IPS-20b (cell line): ENCODE results near the gene VCP.
"Not testable (repeated sequence)": the region's sequence is repeated elsewhere in the genome, so short reads cannot be mapped to it uniquely, and the experiment has no call there.

Source experiments
- H3K27ac ChIP-seq: one replicate; pipeline ENCODE4 v1.5.1; 2013; ENCODE audit warnings: low read length
- H3K27me3 ChIP-seq: 2 replicates; pipeline ENCODE4 v1.6.1; 2013; ENCODE audit warnings: mild to moderate bottlenecking, low read length, inconsistent platforms; ENCODE audit not compliant: insufficient read depth
- H3K36me3 ChIP-seq: 2 replicates; pipeline ENCODE4 v1.6.1; 2013; ENCODE audit warnings: low read depth, mild to moderate bottlenecking, inconsistent platforms, low read length, moderate library complexity; ENCODE audit not compliant: insufficient read depth
- H3K4me1 ChIP-seq: 2 replicates; pipeline ENCODE4 v1.6.1; 2013; ENCODE audit warnings: mild to moderate bottlenecking, control low read depth, inconsistent platforms, low read length, moderate library complexity; ENCODE audit not compliant: insufficient read depth
- H3K4me3 ChIP-seq: 2 replicates; pipeline ENCODE4 v1.5.1; 2013; ENCODE audit warnings: mild to moderate bottlenecking, low read length, inconsistent platforms
- H3K9ac ChIP-seq: 2 replicates; pipeline ENCODE4 v1.6.1; 2013; ENCODE audit warnings: low read depth, mild to moderate bottlenecking, inconsistent platforms, low read length, moderate library complexity
- H3K9me3 ChIP-seq: 2 replicates; pipeline ENCODE4 v1.6.1; 2013; ENCODE audit warnings: mild to moderate bottlenecking, low read depth, low read length, inconsistent platforms; ENCODE audit not compliant: insufficient read depth

Gene VCP

DNA sequence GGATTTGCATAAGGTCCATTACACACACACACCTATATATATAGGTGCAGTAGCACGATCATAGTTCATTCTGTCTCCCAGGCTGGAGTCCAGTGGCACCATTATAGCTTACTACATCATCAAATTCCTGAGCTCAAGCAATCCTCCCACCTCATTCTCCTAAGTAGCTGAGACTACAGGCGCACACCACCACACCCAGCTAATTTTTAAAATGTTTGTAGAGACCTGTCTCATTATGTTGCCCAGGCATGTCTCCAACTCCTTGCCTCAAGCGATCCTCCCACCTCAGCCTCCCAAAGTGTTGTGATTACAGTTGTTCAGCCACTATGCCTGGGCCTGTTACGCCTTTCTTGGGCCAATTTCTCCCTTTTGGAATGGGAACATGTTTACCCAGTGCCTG, 43.2 kb downstream of the VCP start:
- H3K9ac ChIP-seq: no peak overlapping the region
- no peaks in the 10 kb centered on the region for H3K27me3 ChIP-seq
- H3K36me3 ChIP-seq: peaks cover 9% of the 10 kb centered on the region; the same call in 1 of the 2 replicates
- no peak overlapping the region for H3K4me3 ChIP-seq
- no peak overlapping the region for H3K27ac ChIP-seq
- H3K9me3 ChIP-seq: peaks cover 20% of the 10 kb centered on the region
- peaks cover 14% of the 10 kb centered on the region; the same call in 1 of the 2 replicates for H3K4me1 ChIP-seq

DNA sequence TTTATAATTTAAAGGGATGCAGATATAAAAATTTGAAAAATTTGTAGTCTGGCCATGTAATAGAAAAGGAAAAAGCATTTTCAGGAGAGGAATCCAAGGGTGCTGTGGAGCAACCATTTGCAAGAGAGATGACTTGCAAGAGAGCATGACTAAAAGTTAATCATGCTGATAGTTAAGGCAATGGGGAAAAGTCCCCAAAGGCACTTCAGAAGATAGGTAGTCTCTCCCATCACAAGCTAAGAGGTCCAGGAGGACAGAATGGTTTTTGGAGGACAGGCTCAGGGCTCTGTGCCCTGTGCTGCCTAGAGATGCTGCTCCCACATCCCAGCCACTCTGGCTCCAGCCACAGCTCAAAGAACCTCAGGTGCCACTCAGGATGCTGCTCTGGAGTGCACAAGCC, 44.1 kb downstream of the VCP start:
- H3K9ac ChIP-seq: no peak overlapping the region
- no peak overlapping the region for H3K4me3 ChIP-seq
- peaks cover 9% of the 10 kb centered on the region; the same call in 1 of the 2 replicates for H3K36me3 ChIP-seq
- H3K9me3 ChIP-seq: peaks cover 20% of the 10 kb centered on the region
- no peak overlapping the region for H3K27ac ChIP-seq
- H3K27me3 ChIP-seq: no peaks in the 10 kb centered on the region
- peaks cover 14% of the 10 kb centered on the region; the same call in 1 of the 2 replicates for H3K4me1 ChIP-seq

- no peak overlapping the region for H3K9ac ChIP-seq
- peaks cover 20% of the 10 kb centered on the region for H3K9me3 ChIP-seq
- H3K4me1 ChIP-seq: peaks cover 14% of the 10 kb centered on the region; the same call in 1 of the 2 replicates
- peaks cover 9% of the 10 kb centered on the region; the same call in 1 of the 2 replicates for H3K36me3 ChIP-seq
- H3K27ac ChIP-seq: peak overlapping the region; percentile 27
- no peak overlapping the region for H3K4me3 ChIP-seq
- no peaks in the 10 kb centered on the region for H3K27me3 ChIP-seq
Measured at GRCh38 chr9:35027860-35028259, 44.6 kb downstream of the VCP start.

DNA sequence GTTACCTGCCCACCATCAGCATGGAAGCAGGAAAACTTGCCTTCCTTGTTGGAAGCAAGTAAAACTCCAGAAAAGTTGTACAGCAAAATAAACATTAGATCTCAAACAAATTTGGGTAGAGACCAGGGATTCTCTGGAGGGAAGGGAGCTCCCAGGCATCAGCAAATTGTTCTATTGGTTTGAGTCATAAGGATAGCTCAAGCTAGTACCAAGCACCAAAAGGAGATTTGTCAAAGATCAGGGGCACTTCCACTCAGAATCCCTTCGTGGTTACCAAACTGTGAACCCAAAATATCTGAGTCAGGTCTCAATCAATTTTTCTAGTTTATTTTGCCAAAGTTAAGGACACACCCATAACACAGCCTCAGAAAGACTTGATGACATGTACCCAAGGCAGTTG, 45.1 kb downstream of the VCP start:
- Histone ChIP-seq H3K27ac (peak overlapping the region; percentile 27), H3K9ac (no peak overlapping the region)

GRCh38 chr9:35026671-35027070, 45.8 kb downstream of the VCP start:
- peaks cover 20% of the 10 kb centered on the region for H3K9me3 ChIP-seq
- peak overlapping the region; percentile 19; the same call in 1 of the 2 replicates for H3K9ac ChIP-seq
- no peak overlapping the region for H3K4me3 ChIP-seq
- peaks cover 14% of the 10 kb centered on the region; the same call in 1 of the 2 replicates for H3K4me1 ChIP-seq
- peak overlapping the region; percentile 27 for H3K27ac ChIP-seq
- peaks cover 9% of the 10 kb centered on the region; the same call in 1 of the 2 replicates for H3K36me3 ChIP-seq
- no peaks in the 10 kb centered on the region for H3K27me3 ChIP-seq

More for the DNA sequence above, 45.1 kb downstream of the VCP start:
- Histone ChIP-seq H3K27me3 (no peaks in the 10 kb centered on the region), H3K4me3 (no peak overlapping the region), H3K4me1 (peaks cover 14% of the 10 kb centered on the region; the same call in 1 of the 2 replicates), H3K36me3 (peaks cover 9% of the 10 kb centered on the region; the same call in 1 of the 2 replicates), H3K9me3 (peaks cover 20% of the 10 kb centered on the region)

GRCh38 chr9:35023443-35023842, 49.0 kb downstream of the VCP start:
- not testable (repeated sequence) for H3K4me3 ChIP-seq, H3K9me3 ChIP-seq, H3K27ac ChIP-seq, H3K27me3 ChIP-seq, H3K36me3 ChIP-seq, H3K9ac ChIP-seq
- peaks cover 14% of the 10 kb centered on the region; the same call in 1 of the 2 replicates for H3K4me1 ChIP-seq

DNA sequence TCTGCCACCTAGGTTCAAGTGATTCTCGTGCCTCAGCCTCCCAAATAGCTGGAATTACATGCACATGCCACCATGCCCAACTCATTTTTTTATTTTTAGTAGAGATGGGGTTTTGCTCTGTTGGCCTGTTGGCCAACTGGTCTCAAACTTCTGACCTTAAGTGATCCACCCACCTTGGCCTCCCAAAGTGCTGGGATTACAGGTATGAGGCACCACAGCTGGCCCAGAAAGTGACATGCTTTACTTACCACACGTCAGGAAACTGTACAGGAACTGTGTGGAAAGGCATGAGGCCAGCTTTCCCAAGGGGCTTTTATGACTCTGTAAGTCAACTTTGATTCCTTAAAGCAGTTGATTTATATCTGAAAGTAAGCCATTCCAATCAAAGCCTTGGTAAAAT, 57.9 kb downstream of the VCP start:
- H3K27ac ChIP-seq: no peak overlapping the region
- no peaks in the 10 kb centered on the region for H3K27me3 ChIP-seq
- H3K4me3 ChIP-seq: no peak overlapping the region
- H3K4me1 ChIP-seq: no peaks in the 10 kb centered on the region
- no peaks in the 10 kb centered on the region for H3K36me3 ChIP-seq
- peaks cover 40% of the 10 kb centered on the region for H3K9me3 ChIP-seq
- no peak overlapping the region for H3K9ac ChIP-seq

- Histone ChIP-seq H3K9me3 (peaks cover 17% of the 10 kb centered on the region), H3K4me3 (no peak overlapping the region), H3K27ac (no peak overlapping the region), H3K27me3 (no peaks in the 10 kb centered on the region), H3K36me3 (no peaks in the 10 kb centered on the region), H3K4me1 (no peaks in the 10 kb centered on the region), H3K9ac (no peak overlapping the region)
Measured at GRCh38 chr9:35010351-35010958, 62.0 kb downstream of the VCP start.
